Neural progenitor cell (in vitro differentiated cells): ENCODE measurements around the gene PLSCR2. TPM values are rescaled to one million over a fixed set of nuclear protein-coding genes. Genes with fewer than 3 reads are reported as not detected.

Experiments used
- DNase-seq: peaks from one replicate; pipeline ENCODE4 v3.0.0-alpha.2; 2016; ENCODE audit warnings: low spot score
- H2AFZ ChIP-seq: fragments of 200-600 bp; sonication (generic); replicated peaks from 2 replicates; pipeline ENCODE4 v1.6.1; 2016; ENCODE audit warnings: antibody characterized with exemption
- H3F3A ChIP-seq: fragments of 200-600 bp; sonication (generic); 2 replicates; pipeline ENCODE4 v1.6.1; 2016; ENCODE audit warnings: antibody characterized with exemption, low read depth
- H3K27ac ChIP-seq: fragments of 200-600 bp; sonication (generic); 2 replicates; pipeline ENCODE4 v1.5.1; 2016; ENCODE audit warnings: mild to moderate bottlenecking
- H3K27me3 ChIP-seq: fragments of 200-600 bp; sonication (generic); 2 replicates; pipeline ENCODE4 v1.6.1; 2016; ENCODE audit warnings: mild to moderate bottlenecking, moderate library complexity
- H3K36me3 ChIP-seq: fragments of 200-600 bp; sonication (generic); 2 replicates; pipeline ENCODE4 v1.5.1; 2016
- H3K4me1 ChIP-seq: fragments of 200-600 bp; sonication (generic); 2 replicates; pipeline ENCODE4 v1.6.1; 2016; ENCODE audit warnings: mixed run types
- H3K4me2 ChIP-seq: fragments of 200-600 bp; sonication (generic); 2 replicates; pipeline ENCODE4 v1.6.1; 2016
- H3K4me3 ChIP-seq: fragments of 200-600 bp; sonication (generic); 2 replicates; pipeline ENCODE4 v1.5.1; 2016
- H3K79me2 ChIP-seq: fragments of 200-600 bp; sonication (generic); 2 replicates; pipeline ENCODE4 v1.6.1; 2016; ENCODE audit warnings: low read depth
- H3K9ac ChIP-seq: fragments of 200-600 bp; sonication (generic); 2 replicates; pipeline ENCODE4 v1.6.1; 2016
- H3K9me3 ChIP-seq: fragments of 200-600 bp; sonication (generic); 2 replicates; pipeline ENCODE4 v1.5.1; 2016; ENCODE audit warnings: low read depth
- H4K20me1 ChIP-seq: fragments of 200-600 bp; sonication (generic); 2 replicates; pipeline ENCODE4 v1.6.1; 2016; ENCODE audit warnings: low read depth
- H3K27ac Mint-ChIP-seq: 3 replicates; pipeline ENCODE4 v1.8.0; 2021; ENCODE audit warnings: mixed read lengths
- H3K27me3 Mint-ChIP-seq: 2 replicates; pipeline ENCODE4 v1.8.0; 2022; ENCODE audit warnings: low read depth, mild to moderate bottlenecking, inconsistent platforms, moderate library complexity, mixed read lengths; ENCODE audit not compliant: insufficient read depth
- H3K36me3 Mint-ChIP-seq: 3 replicates; pipeline ENCODE4 v1.8.0; 2021; ENCODE audit warnings: mixed read lengths
- H3K4me1 Mint-ChIP-seq: 3 replicates; pipeline ENCODE4 v1.8.0; 2021; ENCODE audit warnings: mixed read lengths
- H3K4me3 Mint-ChIP-seq: 3 replicates; pipeline ENCODE4 v1.8.0; 2021; ENCODE audit warnings: mild to moderate bottlenecking, moderate library complexity, mixed read lengths
- H3K9me3 Mint-ChIP-seq: 3 replicates; pipeline ENCODE4 v1.8.0; 2020; ENCODE audit warnings: mixed read lengths
- EZH2 ChIP-seq: fragments of 200-600 bp; sonication (generic); IDR thresholded peaks from 2 replicates; pipeline ENCODE4 v1.6.1; 2017; ENCODE audit warnings: antibody characterized with exemption, mild to moderate bottlenecking, moderate library complexity
- EZH2phosphoT487 ChIP-seq: fragments of 200-600 bp; sonication (generic); IDR thresholded peaks from 2 replicates; pipeline ENCODE4 v1.6.1; 2017; ENCODE audit warnings: antibody characterized with exemption
- total RNA-seq: library from RNA; depleted of rRNA; stranded (reverse); fragments of >200 nt; gene quantifications from 2 replicates; pipeline ENCODE4 v1.2.3, GENCODE V29; 2015; ENCODE audit warnings: low replicate concordance
- TF ChIP-seq, protein P1 (sequence below): fragments of 200-600 bp; sonication (generic); IDR thresholded peaks from 2 replicates; pipeline ENCODE4 v1.5.1; 2017; ENCODE audit warnings: antibody characterized with exemption, mild to moderate bottlenecking

The PLSCR2 gene
- total RNA-seq, 1 donor from 2014 or later: not detected

DNA sequence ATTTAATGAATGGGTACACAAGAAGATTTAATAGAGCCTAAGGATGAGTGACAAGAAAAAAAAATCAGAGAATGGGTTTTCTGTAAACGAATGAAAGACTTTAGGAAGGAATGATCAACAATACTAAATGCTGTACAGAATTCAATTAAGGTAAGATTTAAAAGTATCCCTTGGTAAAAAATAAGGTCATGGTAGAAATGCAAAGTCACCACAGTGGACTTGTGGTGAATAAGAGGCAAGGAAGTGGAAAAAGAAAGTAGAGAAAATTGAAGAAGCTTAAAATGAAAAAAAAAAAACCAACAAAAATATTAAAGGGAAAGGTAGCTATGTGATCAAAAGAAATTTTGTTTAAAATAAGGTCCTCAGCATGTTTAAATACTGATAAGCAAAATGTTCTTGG is 82.4 kb downstream of the PLSCR2 start:
- Histone ChIP-seq H4K20me1 (no peaks in the 10 kb centered on the region), H3K9me3 (no peaks in the 10 kb centered on the region), H3K4me2 (no peak overlapping the region), H3K4me1 (no peaks in the 10 kb centered on the region), H3K9ac (no peak overlapping the region), H3K36me3 (no peaks in the 10 kb centered on the region), H2AFZ (no peak overlapping the region), H3K27ac (no peak overlapping the region), H3K27me3 (no peaks in the 10 kb centered on the region), H3K79me2 (no peaks in the 10 kb centered on the region), H3F3A (no peaks in the 10 kb centered on the region), H3K4me3 (no peak overlapping the region)
- H3K4me3 Mint-ChIP-seq: no peak overlapping the region
- H3K4me1 Mint-ChIP-seq: peaks cover 3% of the 10 kb centered on the region
- no peaks in the 10 kb centered on the region for H3K27me3 Mint-ChIP-seq
- no peaks in the 10 kb centered on the region for H3K36me3 Mint-ChIP-seq
- no peaks in the 10 kb centered on the region for H3K9me3 Mint-ChIP-seq
- DNase-seq: no peak
- H3K27ac Mint-ChIP-seq: no peak overlapping the region
- TF ChIP-seq EZH2phosphoT487: no peak
- TF ChIP-seq, protein P1, sequence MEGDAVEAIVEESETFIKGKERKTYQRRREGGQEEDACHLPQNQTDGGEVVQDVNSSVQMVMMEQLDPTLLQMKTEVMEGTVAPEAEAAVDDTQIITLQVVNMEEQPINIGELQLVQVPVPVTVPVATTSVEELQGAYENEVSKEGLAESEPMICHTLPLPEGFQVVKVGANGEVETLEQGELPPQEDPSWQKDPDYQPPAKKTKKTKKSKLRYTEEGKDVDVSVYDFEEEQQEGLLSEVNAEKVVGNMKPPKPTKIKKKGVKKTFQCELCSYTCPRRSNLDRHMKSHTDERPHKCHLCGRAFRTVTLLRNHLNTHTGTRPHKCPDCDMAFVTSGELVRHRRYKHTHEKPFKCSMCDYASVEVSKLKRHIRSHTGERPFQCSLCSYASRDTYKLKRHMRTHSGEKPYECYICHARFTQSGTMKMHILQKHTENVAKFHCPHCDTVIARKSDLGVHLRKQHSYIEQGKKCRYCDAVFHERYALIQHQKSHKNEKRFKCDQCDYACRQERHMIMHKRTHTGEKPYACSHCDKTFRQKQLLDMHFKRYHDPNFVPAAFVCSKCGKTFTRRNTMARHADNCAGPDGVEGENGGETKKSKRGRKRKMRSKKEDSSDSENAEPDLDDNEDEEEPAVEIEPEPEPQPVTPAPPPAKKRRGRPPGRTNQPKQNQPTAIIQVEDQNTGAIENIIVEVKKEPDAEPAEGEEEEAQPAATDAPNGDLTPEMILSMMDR: no peak
- no peak for TF ChIP-seq EZH2

DNA sequence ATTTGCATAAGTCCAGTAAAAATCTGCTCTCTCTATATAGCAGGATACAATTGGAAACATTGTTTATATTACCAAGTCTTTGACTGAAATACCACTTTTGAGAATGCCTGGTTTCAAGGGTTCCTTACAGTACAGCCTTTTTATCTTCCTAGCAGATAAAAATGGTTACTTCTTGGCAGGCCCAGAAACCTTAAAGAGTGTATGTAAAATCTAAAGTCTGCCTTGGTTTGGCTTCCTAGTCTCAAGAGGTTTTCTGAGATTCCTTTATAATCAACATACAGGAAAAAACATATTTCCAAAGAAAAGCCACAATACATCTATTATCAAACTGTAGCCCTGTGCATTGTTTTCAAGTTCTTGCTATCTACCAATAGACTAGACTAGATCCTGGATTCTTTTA is 84.6 kb downstream of the PLSCR2 start:
- Histone ChIP-seq H3K36me3 (no peaks in the 10 kb centered on the region), H4K20me1 (no peaks in the 10 kb centered on the region), H3K79me2 (no peaks in the 10 kb centered on the region), H3K27me3 (no peaks in the 10 kb centered on the region), H3K27ac (no peak overlapping the region), H3K9ac (no peak overlapping the region), H3K9me3 (no peaks in the 10 kb centered on the region), H3F3A (no peaks in the 10 kb centered on the region), H2AFZ (no peak overlapping the region), H3K4me3 (no peak overlapping the region), H3K4me1 (no peaks in the 10 kb centered on the region), H3K4me2 (no peak overlapping the region)
- TF ChIP-seq EZH2phosphoT487: no peak
- TF ChIP-seq, protein P1: no peak
- no peak for TF ChIP-seq EZH2
- Mint-ChIP-seq H3K9me3 (no peaks in the 10 kb centered on the region), H3K36me3 (no peaks in the 10 kb centered on the region), H3K27ac (no peak overlapping the region), H3K27me3 (no peaks in the 10 kb centered on the region), H3K4me3 (no peak overlapping the region), H3K4me1 (no peaks in the 10 kb centered on the region)
- no peak for DNase-seq

Other genes with a start within 250 kb of the PLSCR2 start
- 0.71 and 1.0 TPM in 2 replicates for gene PLSCR4, start 218.5 kb downstream of the PLSCR2 start, total RNA-seq
- 16.8 and 23.9 TPM in 2 replicates for gene PLSCR1, start 75.0 kb upstream of the PLSCR2 start, total RNA-seq
- gene PLSCR5, start 135.8 kb upstream of the PLSCR2 start, total RNA-seq: not detected in 2 replicates